Measurements from ENCODE around the gene MSRB3. TPM values are rescaled to one million over a fixed set of nuclear protein-coding genes. Genes with fewer than 3 reads are reported as not detected.

MSRB3 gene
- total RNA-seq, 1 experiment from 2014 or later: 1.8 TPM

- TF ChIP-seq AFF4 (CRISPR knock-in tag; IDR thresholded peaks at IDR 0.05; ENCODE audit: borderline replicate concordance) (no peak), ZNF416 (CRISPR knock-in tag; IDR thresholded peaks at IDR 0.05) (no peak), ZSCAN18 (CRISPR knock-in tag; IDR thresholded peaks at IDR 0.05) (no peak), ATF6 (CRISPR knock-in tag; IDR thresholded peaks at IDR 0.05) (no peak), GABPB1 (CRISPR knock-in tag; IDR thresholded peaks at IDR 0.05) (no peak), PREB (CRISPR knock-in tag; IDR thresholded peaks at IDR 0.05; ENCODE audit: borderline replicate concordance) (no peak), CTCF (IDR thresholded peaks at IDR 0.05) (no peak), SMAD4 (CRISPR knock-in tag; IDR thresholded peaks at IDR 0.05) (no peak), ATF3 (CRISPR knock-in tag; conservative IDR thresholded peaks at IDR 0.05) (no peak)
These were observed 51.2 kb downstream of the MSRB3 start (continued) for GRCh38 chr12:65329721-65330120.

- CTCF ChIA-PET: no interaction called here
- H3K4me3 Mint-ChIP-seq: no peak overlapping the region
- no peaks in the 10 kb centered on the region for H3K36me3 Mint-ChIP-seq
- DNase-seq (ENCODE audit: low spot score) (no peak), ATAC-seq (no peak)
- no peaks in the 10 kb centered on the region for H3K9me3 Mint-ChIP-seq
- H3K4me1 Mint-ChIP-seq: 0 out of 2 replicates have a peak, but pooled peaks cover under 1% of the 10 kb centered on the region
- POLR2A ChIA-PET: no interaction called here
- H3K27ac Mint-ChIP-seq: no peak overlapping the region
- TF ChIP-seq ZNF263 (CRISPR knock-in tag; IDR thresholded peaks at IDR 0.05; ENCODE audit: low read depth) (no peak), ZBTB43 (CRISPR knock-in tag; IDR thresholded peaks at IDR 0.05) (no peak), SOX15 (CRISPR knock-in tag; IDR thresholded peaks at IDR 0.05) (no peak), TEAD1 (CRISPR knock-in tag; IDR thresholded peaks at IDR 0.05) (no peak), RELA (CRISPR knock-in tag; IDR thresholded peaks at IDR 0.05; ENCODE audit: borderline replicate concordance) (no peak), ESRRA (CRISPR knock-in tag; IDR thresholded peaks at IDR 0.05; ENCODE audit: borderline replicate concordance) (no peak), ZNF232 (CRISPR knock-in tag; IDR thresholded peaks at IDR 0.05) (no peak), ATF3 (CRISPR knock-in tag; conservative IDR thresholded peaks at IDR 0.05) (no peak), PREB (CRISPR knock-in tag; IDR thresholded peaks at IDR 0.05; ENCODE audit: borderline replicate concordance) (no peak), MYBL2 (CRISPR knock-in tag; IDR thresholded peaks at IDR 0.05) (no peak)
- no peaks in the 10 kb centered on the region for H3K27me3 Mint-ChIP-seq (ENCODE audit: low read depth)
These were observed 51.8 kb downstream of the MSRB3 start for GRCh38 chr12:65330331-65330730.
